ENCODE measurements around the gene FLNB.

DNA sequence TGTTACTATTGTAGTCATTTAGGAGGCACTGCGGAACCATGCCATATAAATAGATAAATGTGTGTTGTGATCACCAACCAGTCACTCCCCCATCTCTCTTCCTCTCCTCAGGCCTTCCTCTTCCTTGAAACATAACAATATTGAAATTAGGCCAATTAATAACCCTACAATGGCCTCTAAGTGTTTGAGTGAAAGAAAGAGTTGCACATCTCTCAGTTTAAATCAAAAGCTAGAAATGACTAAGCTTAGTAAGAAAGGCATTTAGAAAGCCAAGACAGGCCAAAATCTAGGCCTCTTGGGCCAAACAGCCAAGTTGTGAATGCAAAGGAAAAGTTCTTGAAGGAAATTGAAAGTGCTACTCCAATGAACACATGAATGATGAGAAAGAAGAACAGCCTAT, 210.7 kb downstream of the FLNB start:
- no peak for TF ChIP-seq ZNF501 (tag by site-specific recombination; IDR thresholded peaks at IDR 0.05)
- TF ChIP-seq ZNF324 (tag by site-specific recombination; IDR thresholded peaks at IDR 0.05), result no peak
- no peak for TF ChIP-seq KLF9 (tag by site-specific recombination; IDR thresholded peaks at IDR 0.05; ENCODE audit: low read depth)

Measured in HEK293 (cell line).